SU-DHL-6 (cell line): ENCODE measurements around the gene ADAMTS14.

ENCODE experiments used
- H2AFZ ChIP-seq: fragments of 200-600 bp; sonication (generic); 2 replicates; pipeline ENCODE4 v1.6.1; 2014; ENCODE audit warnings: low read depth, mild to moderate bottlenecking, moderate library complexity, mixed read lengths, antibody characterized with exemption, low read length; ENCODE audit not compliant: severe bottlenecking
- H3F3A ChIP-seq: fragments of 200-600 bp; shearing (Covaris generic); 2 replicates; pipeline ENCODE4 v1.6.0; 2016; ENCODE audit warnings: antibody characterized with exemption, mild to moderate bottlenecking; ENCODE audit not compliant: insufficient read depth
- H3K27ac ChIP-seq: fragments of 200-600 bp; sonication (generic); 2 replicates; pipeline ENCODE4 v1.5.1; 2016; ENCODE audit warnings: low read depth, mild to moderate bottlenecking, low read length, moderate library complexity, mixed read lengths
- H3K27me3 ChIP-seq: fragments of 200-600 bp; sonication (generic), shearing (Covaris generic); 2 replicates; pipeline ENCODE4 v1.6.0; 2014; ENCODE audit warnings: mild to moderate bottlenecking, low read length
- H3K36me3 ChIP-seq: fragments of 200-600 bp; sonication (generic); 2 replicates; pipeline ENCODE4 v1.6.1; 2014; ENCODE audit warnings: mild to moderate bottlenecking, low read length, mixed read lengths
- H3K4me2 ChIP-seq: fragments of 300-600, 200-600 bp; shearing (Covaris generic), sonication (generic); 2 replicates; pipeline ENCODE4 v1.6.0; 2014; ENCODE audit warnings: low read length, low read depth, mild to moderate bottlenecking; ENCODE audit not compliant: poor library complexity, severe bottlenecking
- H3K4me3 ChIP-seq: fragments of 200-600 bp; sonication (generic); 2 replicates; pipeline ENCODE4 v1.5.1; 2014; ENCODE audit warnings: antibody characterized with exemption, low read length, mild to moderate bottlenecking, mixed read lengths; ENCODE audit not compliant: insufficient read depth, poor library complexity, severe bottlenecking
- H3K79me2 ChIP-seq: fragments of 200-600 bp; sonication (generic); 2 replicates; pipeline ENCODE4 v1.6.1; 2014; ENCODE audit warnings: mild to moderate bottlenecking, low read length, moderate library complexity; ENCODE audit not compliant: insufficient read depth
- H3K9ac ChIP-seq: fragments of 200-600 bp; sonication (generic); 2 replicates; pipeline ENCODE4 v1.7.0; 2014; ENCODE audit warnings: mild to moderate bottlenecking, low read length
- H3K9me2 ChIP-seq: fragments of 200-600 bp; sonication (generic); replicated peaks from 2 replicates; pipeline ENCODE4 v1.6.1; 2014; ENCODE audit warnings: low read length; ENCODE audit not compliant: insufficient read depth
- H3K9me3 ChIP-seq: fragments of 200-600 bp; sonication (generic); 2 replicates; pipeline ENCODE4 v1.6.1; 2014; ENCODE audit warnings: low read length, mixed read lengths; ENCODE audit not compliant: insufficient read depth
- H4K20me1 ChIP-seq: fragments of 200-600 bp; sonication (generic); 2 replicates; pipeline ENCODE4 v1.6.1; 2014; ENCODE audit warnings: low read depth, mild to moderate bottlenecking, antibody characterized with exemption, low read length, moderate library complexity, mixed read lengths
- EZH2phosphoT487 ChIP-seq: fragments of 200-600 bp; sonication (generic), shearing (Covaris generic); conservative IDR thresholded peaks from 2 replicates; pipeline ENCODE4 v1.6.1; 2018; ENCODE audit warnings: mild to moderate bottlenecking, antibody characterized with exemption, low read length, moderate library complexity, mixed read lengths
- TF ChIP-seq, protein P1 (sequence below): fragments of 200-600 bp; sonication (generic); IDR thresholded peaks from one replicate; pipeline ENCODE4 v1.5.1; 2017; ENCODE audit warnings: antibody characterized with exemption, mild to moderate bottlenecking, low read length, moderate library complexity; ENCODE audit not compliant: insufficient read depth, poor library complexity, severe bottlenecking

ADAMTS14 gene

DNA sequence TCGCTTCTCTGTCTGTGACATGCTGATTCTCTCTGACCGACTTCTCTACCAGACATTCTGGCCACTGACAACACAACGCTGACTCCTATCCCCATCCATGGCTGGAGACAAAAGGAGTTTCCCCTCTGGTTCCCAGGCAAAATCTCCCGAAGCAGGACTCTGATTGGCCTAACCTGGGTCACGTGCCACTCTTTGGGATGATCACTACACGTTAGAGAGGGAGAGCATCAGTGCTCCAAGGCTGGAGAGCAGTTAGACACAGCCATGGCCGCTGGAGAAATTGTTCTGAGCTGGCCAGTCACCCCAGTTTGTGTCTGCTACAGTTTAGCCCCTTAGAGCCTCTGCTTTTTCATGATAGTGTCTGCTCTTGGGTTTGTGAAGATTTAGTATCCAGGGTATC, 38.9 kb downstream of the ADAMTS14 start:
- Histone ChIP-seq H2AFZ (no peak overlapping the region), H3K9me2 (no peaks in the 10 kb centered on the region), H3K9ac (no peak overlapping the region), H4K20me1 (no peaks in the 10 kb centered on the region), H3F3A (no peaks in the 10 kb centered on the region), H3K27ac (no peak overlapping the region), H3K27me3 (no peaks in the 10 kb centered on the region), H3K4me3 (no peak overlapping the region), H3K36me3 (no peaks in the 10 kb centered on the region), H3K4me2 (no peak overlapping the region), H3K79me2 (no peaks in the 10 kb centered on the region), H3K9me3 (no peaks in the 10 kb centered on the region)
- no peak for TF ChIP-seq EZH2phosphoT487
- TF ChIP-seq, protein P1, sequence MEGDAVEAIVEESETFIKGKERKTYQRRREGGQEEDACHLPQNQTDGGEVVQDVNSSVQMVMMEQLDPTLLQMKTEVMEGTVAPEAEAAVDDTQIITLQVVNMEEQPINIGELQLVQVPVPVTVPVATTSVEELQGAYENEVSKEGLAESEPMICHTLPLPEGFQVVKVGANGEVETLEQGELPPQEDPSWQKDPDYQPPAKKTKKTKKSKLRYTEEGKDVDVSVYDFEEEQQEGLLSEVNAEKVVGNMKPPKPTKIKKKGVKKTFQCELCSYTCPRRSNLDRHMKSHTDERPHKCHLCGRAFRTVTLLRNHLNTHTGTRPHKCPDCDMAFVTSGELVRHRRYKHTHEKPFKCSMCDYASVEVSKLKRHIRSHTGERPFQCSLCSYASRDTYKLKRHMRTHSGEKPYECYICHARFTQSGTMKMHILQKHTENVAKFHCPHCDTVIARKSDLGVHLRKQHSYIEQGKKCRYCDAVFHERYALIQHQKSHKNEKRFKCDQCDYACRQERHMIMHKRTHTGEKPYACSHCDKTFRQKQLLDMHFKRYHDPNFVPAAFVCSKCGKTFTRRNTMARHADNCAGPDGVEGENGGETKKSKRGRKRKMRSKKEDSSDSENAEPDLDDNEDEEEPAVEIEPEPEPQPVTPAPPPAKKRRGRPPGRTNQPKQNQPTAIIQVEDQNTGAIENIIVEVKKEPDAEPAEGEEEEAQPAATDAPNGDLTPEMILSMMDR = no peak

DNA sequence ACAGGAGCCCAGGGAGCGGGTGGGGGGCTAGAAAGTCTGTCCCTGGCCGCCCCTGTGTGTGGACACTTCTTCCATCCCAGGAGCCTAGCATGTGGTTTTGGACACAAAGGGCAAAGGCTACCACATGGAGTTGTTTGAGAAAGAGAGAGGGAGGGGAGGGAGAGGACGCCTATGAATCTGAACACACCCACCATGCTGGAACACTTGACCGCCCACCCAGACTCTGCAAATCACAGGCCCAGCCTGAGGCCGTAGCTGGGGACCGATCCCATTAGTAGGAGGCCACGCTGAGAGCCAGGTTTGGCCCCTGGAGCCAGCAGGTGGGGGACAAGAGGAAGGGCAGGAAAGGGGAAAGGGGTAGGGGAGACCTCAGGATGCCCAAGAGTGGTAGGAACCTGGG, 39.6 kb downstream of the ADAMTS14 start:
- H3F3A ChIP-seq = no peaks in the 10 kb centered on the region
- no peak overlapping the region for H2AFZ ChIP-seq
- no peaks in the 10 kb centered on the region for H3K36me3 ChIP-seq
- H3K4me2 ChIP-seq = no peak overlapping the region
- no peak for TF ChIP-seq EZH2phosphoT487
- TF ChIP-seq, protein P1 = no peak
- H3K27ac ChIP-seq = no peak overlapping the region
- H4K20me1 ChIP-seq = no peaks in the 10 kb centered on the region
- H3K9me3 ChIP-seq = no peaks in the 10 kb centered on the region
- no peak overlapping the region for H3K4me3 ChIP-seq
- no peak overlapping the region for H3K9ac ChIP-seq
- no peaks in the 10 kb centered on the region for H3K27me3 ChIP-seq
- no peaks in the 10 kb centered on the region for H3K9me2 ChIP-seq
- no peaks in the 10 kb centered on the region for H3K79me2 ChIP-seq

DNA sequence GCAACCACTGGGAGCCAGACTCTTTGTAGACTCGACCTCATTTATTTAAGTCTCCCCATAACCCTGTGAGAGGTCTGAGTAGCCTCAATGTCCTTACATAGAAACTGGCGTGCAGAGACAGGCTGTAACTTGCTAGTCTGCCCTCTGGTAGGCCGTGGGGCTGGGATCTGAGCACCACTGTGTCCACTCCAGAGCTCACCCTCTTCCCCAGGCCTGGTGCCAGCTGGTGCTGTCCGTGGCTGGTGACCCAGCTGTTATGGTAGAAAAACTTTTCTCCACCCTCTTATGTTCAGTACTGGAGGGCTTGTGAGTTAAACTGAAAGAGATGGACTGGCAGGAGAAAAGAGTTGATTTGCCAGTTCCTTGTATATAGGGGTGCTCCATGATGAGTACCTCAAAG, 41.9 kb downstream of the ADAMTS14 start:
- H3K9me2 ChIP-seq = no peaks in the 10 kb centered on the region
- no peaks in the 10 kb centered on the region for H3K9me3 ChIP-seq
- TF ChIP-seq, protein P1 = no peak
- no peak for TF ChIP-seq EZH2phosphoT487
- no peaks in the 10 kb centered on the region for H3F3A ChIP-seq
- H3K27ac ChIP-seq = no peak overlapping the region
- no peaks in the 10 kb centered on the region for H3K27me3 ChIP-seq
- no peaks in the 10 kb centered on the region for H3K79me2 ChIP-seq
- H3K9ac ChIP-seq = no peak overlapping the region
- no peaks in the 10 kb centered on the region for H3K36me3 ChIP-seq
- H2AFZ ChIP-seq = no peak overlapping the region
- no peak overlapping the region for H3K4me2 ChIP-seq
- H3K4me3 ChIP-seq = no peak overlapping the region
- no peaks in the 10 kb centered on the region for H4K20me1 ChIP-seq
